K562 (cell line): ENCODE measurements around the gene SMURF1. TPM values are rescaled to one million over a fixed set of nuclear protein-coding genes. Genes with fewer than 3 reads are reported as not detected.

Source experiments
- ATAC-seq: fragments of 200-7000 bp; cut with Tn5 transposase; 3 replicates; pipeline ENCODE4 v1.9.1; 2020; ENCODE audit warnings: moderate library complexity
- BruUV-seq: library from RNA; stranded (reverse); fragments of 400-500 nt; replicated peaks from 2 replicates; lab custom pipeline; 2021; lab: Mats Ljungman, UMichigan
- CTCF ChIA-PET: fragments of 300-600 bp; formaldehyde crosslinking; extraction: SDS; loops from one replicate; lab custom pipeline; 2021; ENCODE audit warnings: low intra/inter-chr PET ratio; lab: Yijun Ruan, JAX
- POLR2A ChIA-PET: fragments of 300-600, 350-650 bp; sonication (Branson Sonifier 250); formaldehyde crosslinking; extraction: SDS; loops from one replicate; lab custom pipeline; 2021; ENCODE audit warnings: antibody characterized with exemption, inconsistent platforms; lab: Yijun Ruan, JAX
- DNase-seq, 4 experiments: peaks; one replicate each; pipeline versions ENCODE4 v3.0.0 to v3.0.0-alpha.2; 2011 to 2018; ENCODE audit warnings: low spot score in 3 of 4, mixed read lengths in 3 of 4; ENCODE audit errors: extremely low read depth in 1 of 4
- FAIRE-seq: peaks from 2 replicates; lab custom pipeline; 2011; peaks lifted over from hg19 to GRCh38; lab: Jason Lieb, UNC
- H2AFZ ChIP-seq: 2 replicates; pipeline ENCODE4 v1.6.0; 2011; ENCODE audit warnings: low read depth, low read length, control low read depth, inconsistent platforms
- H3K27ac ChIP-seq: fragments of 200-600 bp; 3 replicates; pipeline ENCODE4 v1.8.0; 2011; ENCODE audit warnings: low read depth, mild to moderate bottlenecking, control low read depth, inconsistent platforms, low read length, moderate library complexity, mixed read lengths; ENCODE audit errors: extremely low read depth
- H3K27me3 ChIP-seq, 2 experiments: fragments of 300-600 bp in 1 of 2; 2 replicates in 1 of 2; 3 replicates in 1 of 2; pipeline versions ENCODE4 v1.6.0 to v1.8.0; 2011; ENCODE audit warnings: inconsistent platforms in 2 of 2, low read length in 2 of 2, mild to moderate bottlenecking in 1 of 2, mixed read lengths in 1 of 2, moderate library complexity in 1 of 2; ENCODE audit not compliant: control insufficient read depth in 2 of 2, insufficient read depth in 2 of 2
- H3K36me3 ChIP-seq: fragments of 300-600 bp; 3 replicates; pipeline ENCODE4 v1.8.0; 2011; ENCODE audit warnings: mild to moderate bottlenecking, low read length, inconsistent platforms; ENCODE audit not compliant: control insufficient read depth, insufficient read depth
- H3K4me1 ChIP-seq, 2 experiments: fragments of 200-600 bp in 1 of 2; replicated peaks in 1 of 2; 2 replicates in 1 of 2; 3 replicates in 1 of 2; pipeline versions ENCODE4 v1.5.1 to v1.8.0; 2011; ENCODE audit warnings: inconsistent platforms in 2 of 2, low read length in 2 of 2, mild to moderate bottlenecking in 1 of 2, mixed read lengths in 1 of 2, moderate library complexity in 1 of 2; ENCODE audit not compliant: control insufficient read depth in 2 of 2, insufficient read depth in 2 of 2
- H3K4me2 ChIP-seq: 2 replicates; pipeline ENCODE4 v1.6.1; 2011; ENCODE audit warnings: low read length, control low read depth, inconsistent platforms, mixed read lengths; ENCODE audit not compliant: insufficient read depth
- H3K4me3 ChIP-seq: fragments of 200-600 bp; sonication (generic), shearing (Covaris generic); 2 replicates; pipeline ENCODE4 v1.5.1; 2016; ENCODE audit warnings: control low read depth, inconsistent platforms
- H3K79me2 ChIP-seq: fragments of 200-600 bp; 3 replicates; pipeline ENCODE4 v1.8.0; 2011; ENCODE audit warnings: low read length, inconsistent platforms; ENCODE audit not compliant: control insufficient read depth, insufficient read depth
- H3K9ac ChIP-seq, 2 experiments: 2 replicates each; pipeline versions ENCODE4 v1.6.0 to v1.6.1; 2011; ENCODE audit warnings: low read depth in 2 of 2, low read length in 2 of 2, control low read depth in 1 of 2, inconsistent platforms in 1 of 2, mild to moderate bottlenecking in 1 of 2, mixed read lengths in 1 of 2; ENCODE audit not compliant: insufficient read depth in 1 of 2
- H3K9me1 ChIP-seq: one replicate; pipeline ENCODE4 v1.6.0; 2011; ENCODE audit warnings: inconsistent platforms, mild to moderate bottlenecking, low read length, moderate library complexity; ENCODE audit not compliant: control insufficient read depth, insufficient read depth
- H3K9me3 ChIP-seq: replicated peaks from 2 replicates; pipeline ENCODE4 v1.5.1; 2011; ENCODE audit warnings: low read depth, low read length, inconsistent platforms; ENCODE audit not compliant: control insufficient read depth, insufficient read depth
- H4K20me1 ChIP-seq: replicated peaks from 2 replicates; pipeline ENCODE4 v1.6.1; 2011; ENCODE audit warnings: low read length, inconsistent platforms, mixed read lengths; ENCODE audit not compliant: control insufficient read depth, insufficient read depth
- ATF2 ChIP-seq: sonication (generic); formaldehyde crosslinking; IDR thresholded peaks from 2 replicates; pipeline ENCODE4 v1.8.1; 2022; ENCODE audit warnings: missing genetic modification reagents
- NR2C2 ChIP-seq, 2 experiments: fragments of 200-800 bp in 1 of 2; sonication (Bioruptor generic) in 1 of 2; sonication (generic) in 1 of 2; formaldehyde crosslinking in 1 of 2; IDR thresholded peaks; 2 replicates each; pipeline versions ENCODE4 v1.6.1 to v1.8.0; 2016 to 2022; ENCODE audit warnings: mild to moderate bottlenecking in 1 of 2, missing compliant biosample characterization in 1 of 2, missing genetic modification characterization in 1 of 2, missing genetic modification reagents in 1 of 2
- POU5F1 ChIP-seq: fragments of 150-350 bp; IDR thresholded peaks from 2 replicates; pipeline ENCODE4 v1.6.1; 2014; ENCODE audit warnings: borderline replicate concordance, low read length, low read depth, mild to moderate bottlenecking; ENCODE audit not compliant: partially characterized antibody
- TBL1XR1 ChIP-seq, 2 experiments: IDR thresholded peaks; 2 replicates each; pipeline ENCODE4 v1.6.1; 2012; ENCODE audit warnings: improper control_type of control experiment in 2 of 2, low read length in 2 of 2, mild to moderate bottlenecking in 1 of 2
- XRCC5 ChIP-seq: fragments of 200-400 bp; formaldehyde crosslinking; IDR thresholded peaks from 2 replicates; pipeline ENCODE4 v1.6.1; 2017; ENCODE audit warnings: low read depth, mild to moderate bottlenecking, low read length
- ZFX ChIP-seq: sonication (generic); formaldehyde crosslinking; IDR thresholded peaks from 2 replicates; pipeline ENCODE4 v1.8.0; 2022; ENCODE audit warnings: mild to moderate bottlenecking, missing genetic modification reagents, moderate library complexity
- WGBS: fragments of 100-300 bp; shearing (Covaris generic); methylation state at CpG from one replicate; pipeline ENCODE4 v1.1.6; 2016; ENCODE audit warnings: low coverage, mixed read lengths; ENCODE audit not compliant: insufficient coverage; ENCODE audit errors: missing lambda C conversion rate; 5-methylcytosine and 5-hydroxymethylcytosine counted together
- in situ Hi-C: fragments of 300-500 bp; cut with MboI; formaldehyde crosslinking; loops from 4 replicates; pipeline ENCODE4 v1.15.0; 2018; ENCODE audit warnings: inconsistent platforms, mixed read lengths
- intact Hi-C: fragments of 100-400 bp; cut with micrococcal nuclease; formaldehyde crosslinking; loops from 2 replicates; pipeline ENCODE4 v1.14.2; 2022
- polyA plus RNA-seq, 8 experiments: library from polyadenylated mRNA; depleted of rRNA in 4 of 8; stranded (reverse) in 5 of 8; unstranded in 3 of 8; fragments of >200 nt; fragmentation: Nextera tagmentation in 2 of 8; fragmentation: Illumina TruSeq in 1 of 8; extraction: Ambion mirVana in 2 of 8; extraction: Trizol in 1 of 8; gene quantifications; 2 replicates each; pipeline versions ENCODE4 v1.2.1 to v1.2.3, GENCODE V29; 2011 to 2014; ENCODE audit warnings: inconsistent platforms in 1 of 8, missing spikeins in 1 of 8
- total RNA-seq, 7 experiments: library from RNA; depleted of rRNA in 6 of 7; stranded (reverse); fragments of >200 nt in 6 of 7; fragmentation: Illumina TruSeq in 2 of 7; extraction: Trizol in 2 of 7; gene quantifications; 2 replicates each; pipeline versions ENCODE4 v1.2.1 to v1.2.3, GENCODE V29; 2011 to 2021; ENCODE audit warnings: low replicate concordance in 1 of 7

The SMURF1 gene
- total and polyA plus RNA-seq, 9 of the 15 experiments (the other 6 are each of a cell fraction or from before 2014, with no cell fraction given): 1.0 to 20.1 (median 12.6) TPM

GRCh38 chr7:98984126-98984525 lies 159.8 kb downstream of the SMURF1 start:
- Histone ChIP-seq H3K79me2 (no peaks in the 10 kb centered on the region), H2AFZ (no peak overlapping the region), H3K4me1 (no peaks in the 10 kb centered on the region), H3K9me3 (no peaks in the 10 kb centered on the region), H4K20me1 (no peaks in the 10 kb centered on the region), H3K9ac (no peak overlapping the region), H3K4me3 (no peak overlapping the region), H3K9me1 (no peaks in the 10 kb centered on the region), H3K27ac (no peak overlapping the region), H3K27me3 (no peaks in the 10 kb centered on the region), H3K4me2 (no peak overlapping the region), H3K36me3 (peaks cover 100% of the 10 kb centered on the region)
- DNase-seq (no peak), FAIRE-seq (no peak), ATAC-seq (no peak)
- POLR2A ChIA-PET: no interaction called here
- 94% methylated on average over 11 of the region's 11 CpGs for WGBS
- TF ChIP-seq NR2C2 (CRISPR knock-in tag; IDR thresholded peaks at IDR 0.05): no peak
- no peak for TF ChIP-seq NR2C2 (tag; IDR thresholded peaks at IDR 0.05)
- TF ChIP-seq POU5F1: no peak
- no peak for TF ChIP-seq XRCC5
- no peak for TF ChIP-seq ZFX
- no peak for TF ChIP-seq ATF2 (CRISPR knock-in tag)
- no peak for TF ChIP-seq TBL1XR1 (IDR thresholded peaks at IDR 0.05; ENCODE audit: low read length in 2 of 2)
- CTCF ChIA-PET: no interaction called here
- in situ Hi-C loops (no loop called here), intact Hi-C loops (no loop called here)
- no TSS peak for BruUV-seq
